GM23248 (cell line): ENCODE results near the gene MAEL.

ENCODE experiments used
- EZH2 ChIP-seq: fragments of 200-600 bp; sonication (generic); IDR thresholded peaks from 2 replicates; pipeline ENCODE4 v1.6.1; 2018; ENCODE audit warnings: antibody characterized with exemption, mild to moderate bottlenecking; ENCODE audit not compliant: insufficient read depth, poor library complexity, severe bottlenecking
- EZH2phosphoT487 ChIP-seq: fragments of 200-600 bp; sonication (generic); IDR thresholded peaks from 2 replicates; pipeline ENCODE4 v1.6.1; 2018; ENCODE audit warnings: antibody characterized with exemption, moderate library complexity, mild to moderate bottlenecking, low read depth; ENCODE audit not compliant: insufficient read depth

- TF ChIP-seq EZH2phosphoT487, result no peak
- no peak for TF ChIP-seq EZH2
Measured at GRCh38 chr1:167013108-167013929, 24.2 kb downstream of the MAEL start.
